ENCODE results near the gene EXOC6B.

DNA sequence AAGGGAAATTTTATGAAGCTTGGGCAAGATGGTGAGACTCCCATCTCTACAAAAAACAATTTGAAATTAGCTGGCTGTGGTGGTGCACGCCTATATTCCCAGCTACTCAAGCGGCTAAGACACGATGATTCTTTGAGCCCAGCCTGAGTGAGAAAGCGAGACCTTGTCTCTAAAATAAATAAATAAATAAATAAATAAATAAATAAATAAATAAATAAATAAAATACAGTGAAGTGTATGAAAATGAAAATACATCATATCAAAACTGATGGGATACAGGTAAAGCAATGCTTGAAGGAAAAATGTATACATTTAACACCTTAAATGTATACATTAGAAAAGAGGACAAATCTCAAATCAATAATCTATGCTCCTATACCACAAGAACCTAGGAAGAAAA, 15.7 kb downstream of the EXOC6B start:
- TF ChIP-seq, protein P1, sequence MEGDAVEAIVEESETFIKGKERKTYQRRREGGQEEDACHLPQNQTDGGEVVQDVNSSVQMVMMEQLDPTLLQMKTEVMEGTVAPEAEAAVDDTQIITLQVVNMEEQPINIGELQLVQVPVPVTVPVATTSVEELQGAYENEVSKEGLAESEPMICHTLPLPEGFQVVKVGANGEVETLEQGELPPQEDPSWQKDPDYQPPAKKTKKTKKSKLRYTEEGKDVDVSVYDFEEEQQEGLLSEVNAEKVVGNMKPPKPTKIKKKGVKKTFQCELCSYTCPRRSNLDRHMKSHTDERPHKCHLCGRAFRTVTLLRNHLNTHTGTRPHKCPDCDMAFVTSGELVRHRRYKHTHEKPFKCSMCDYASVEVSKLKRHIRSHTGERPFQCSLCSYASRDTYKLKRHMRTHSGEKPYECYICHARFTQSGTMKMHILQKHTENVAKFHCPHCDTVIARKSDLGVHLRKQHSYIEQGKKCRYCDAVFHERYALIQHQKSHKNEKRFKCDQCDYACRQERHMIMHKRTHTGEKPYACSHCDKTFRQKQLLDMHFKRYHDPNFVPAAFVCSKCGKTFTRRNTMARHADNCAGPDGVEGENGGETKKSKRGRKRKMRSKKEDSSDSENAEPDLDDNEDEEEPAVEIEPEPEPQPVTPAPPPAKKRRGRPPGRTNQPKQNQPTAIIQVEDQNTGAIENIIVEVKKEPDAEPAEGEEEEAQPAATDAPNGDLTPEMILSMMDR (IDR thresholded peaks at IDR 0.05), result no peak
- no peak for TF ChIP-seq POLR2A (IDR thresholded peaks at IDR 0.05)
